K562 (cell line): ENCODE results near the gene MALAT1. TPM values are rescaled to one million over a fixed set of nuclear protein-coding genes. Genes with fewer than 3 reads are reported as not detected.

Source experiments
- CTCFL ChIP-seq: IDR thresholded peaks from 2 replicates; pipeline ENCODE4 v1.6.1; 2011; ENCODE audit warnings: borderline replicate concordance, low read depth, mild to moderate bottlenecking, moderate library complexity, low read length; ENCODE audit not compliant: insufficient read depth, poor library complexity, severe bottlenecking
- ELK1 ChIP-seq: sonication (generic); formaldehyde crosslinking; IDR thresholded peaks from 2 replicates; pipeline ENCODE4 v1.8.1; 2022; ENCODE audit warnings: missing genetic modification reagents
- ESRRB ChIP-seq: fragments of 250-450 bp; sonication (Bioruptor Pico); IDR thresholded peaks from 2 replicates; pipeline ENCODE4 v1.5.0; 2020; ENCODE audit warnings: mild to moderate bottlenecking, moderate library complexity, borderline replicate concordance
- FOXJ2 ChIP-seq: fragments of 200-800 bp; sonication (Bioruptor generic); IDR thresholded peaks from 2 replicates; pipeline ENCODE4 v1.6.1; 2016; ENCODE audit warnings: missing genetic modification characterization, missing compliant biosample characterization
- HNRNPUL1 ChIP-seq: fragments of 200-400 bp; formaldehyde crosslinking; IDR thresholded peaks from 2 replicates; pipeline ENCODE4 v1.6.1; 2017; ENCODE audit warnings: low read length
- HOMEZ ChIP-seq: fragments of 250-450 bp; sonication (Bioruptor Pico); IDR thresholded peaks from 2 replicates; pipeline ENCODE4 v1.4.0; 2020; ENCODE audit warnings: mild to moderate bottlenecking, moderate library complexity
- NBN ChIP-seq: fragments of 450-650 bp; IDR thresholded peaks from 2 replicates; pipeline ENCODE4 v1.6.1; 2016; ENCODE audit warnings: low read depth, mild to moderate bottlenecking
- OTX1 ChIP-seq: fragments of 450-650 bp; formaldehyde crosslinking; IDR thresholded peaks from 2 replicates; pipeline ENCODE4 v1.4.0; 2022; ENCODE audit warnings: mild to moderate bottlenecking
- PRDM10 ChIP-seq: fragments of 450-650 bp; IDR thresholded peaks from 2 replicates; pipeline ENCODE4 v1.6.1; 2018; ENCODE audit not compliant: partially characterized antibody
- RBBP5 ChIP-seq: fragments of 200-600 bp; sonication (generic); IDR thresholded peaks from 2 replicates; pipeline ENCODE4 v1.6.1; 2012; ENCODE audit warnings: borderline replicate concordance, mild to moderate bottlenecking, low read length, control low read depth, inconsistent platforms; ENCODE audit not compliant: insufficient read depth, poor library complexity, severe bottlenecking
- STAT5B ChIP-seq: fragments of 250-450 bp; sonication (Bioruptor Pico); IDR thresholded peaks from 2 replicates; pipeline ENCODE4 v1.8.0; 2021; ENCODE audit warnings: mild to moderate bottlenecking, inconsistent platforms
- ZKSCAN3 ChIP-seq: fragments of 250-450 bp; sonication (Bioruptor Pico); IDR thresholded peaks from 2 replicates; pipeline ENCODE4 v1.4.0; 2020
- ZNF134 ChIP-seq: fragments of 250-450 bp; sonication (Bioruptor Pico); conservative IDR thresholded peaks from 2 replicates; pipeline ENCODE4 v1.4.0; 2020
- ZNF395 ChIP-seq: fragments of 200-800 bp; sonication (Bioruptor generic); IDR thresholded peaks from 2 replicates; pipeline ENCODE4 v1.6.1; 2017; ENCODE audit warnings: missing genetic modification characterization, missing compliant biosample characterization
- ZNF512 ChIP-seq: IDR thresholded peaks from 2 replicates; pipeline ENCODE4 v1.6.1; 2016; ENCODE audit warnings: missing genetic modification characterization, missing compliant biosample characterization
- polyA plus RNA-seq, 8 experiments: library from polyadenylated mRNA; depleted of rRNA in 4 of 8; stranded (reverse) in 5 of 8; unstranded in 3 of 8; fragments of >200 nt; fragmentation: Nextera tagmentation in 2 of 8; fragmentation: Illumina TruSeq in 1 of 8; extraction: Ambion mirVana in 2 of 8; extraction: Trizol in 1 of 8; gene quantifications; 2 replicates each; pipeline versions ENCODE4 v1.2.1 to v1.2.3, GENCODE V29; 2011 to 2014; ENCODE audit warnings: inconsistent platforms in 1 of 8, missing spikeins in 1 of 8
- total RNA-seq, 7 experiments: library from RNA; depleted of rRNA in 6 of 7; stranded (reverse); fragments of >200 nt in 6 of 7; fragmentation: Illumina TruSeq in 2 of 7; extraction: Trizol in 2 of 7; gene quantifications; 2 replicates each; pipeline versions ENCODE4 v1.2.1 to v1.2.3, GENCODE V29; 2011 to 2021; ENCODE audit warnings: low replicate concordance in 1 of 7

Gene MALAT1
- total and polyA plus RNA-seq, 9 of the 15 experiments (the other 6 are each of a cell fraction or from before 2014, with no cell fraction given), result 363 to 8,715 (median 2,351) TPM

- TF ChIP-seq RBBP5 (no peak), STAT5B (CRISPR knock-in tag) (no peak), HOMEZ (CRISPR knock-in tag) (no peak), ELK1 (CRISPR knock-in tag) (no peak), NBN (no peak; the same call in 1 of the 2 replicates), FOXJ2 (tag) (peak; percentile 24; the same call in 1 of the 2 replicates), ZNF134 (CRISPR knock-in tag) (no peak), OTX1 (CRISPR knock-in tag) (no peak), HNRNPUL1 (no peak), PRDM10 (peak; percentile 99), ESRRB (no peak), ZNF395 (CRISPR knock-in tag) (peak; percentile 82), ZNF512 (tag) (no peak), ZKSCAN3 (CRISPR knock-in tag) (no peak), CTCFL (no peak)
These were observed 6.0 kb upstream of the MALAT1 start (continued) for GRCh38 chr11:65492637-65493366.
